ENCODE measurements around the gene NPPA.

Gene NPPA

DNA sequence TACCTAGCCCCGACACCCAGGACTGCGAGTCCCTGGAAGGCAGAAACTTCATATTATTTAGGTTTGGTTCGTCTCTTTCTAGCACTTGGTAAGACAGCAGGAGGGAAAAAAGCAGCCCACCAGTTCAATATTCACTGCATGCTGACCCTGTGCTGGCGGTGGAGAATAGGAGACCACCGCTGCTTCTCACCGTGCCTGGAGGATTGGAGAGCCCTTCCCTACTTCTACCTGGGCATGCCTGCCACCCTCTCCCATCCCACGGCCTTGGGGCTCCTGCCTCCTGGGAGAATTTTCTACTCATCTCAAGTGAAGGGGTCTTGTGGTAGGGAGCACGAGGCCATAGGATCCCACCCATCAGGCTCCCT is 47.2 kb downstream of the NPPA start:
- H3K27me3 ChIP-seq (ENCODE audit: insufficient read depth, insufficient read length) = no peaks in the 10 kb centered on the region
- peaks cover 9% of the 10 kb centered on the region for H3K4me1 ChIP-seq (ENCODE audit: insufficient read depth, insufficient read length)
- no peak overlapping the region for H3K9ac ChIP-seq (ENCODE audit: insufficient read length, low read depth)
- DNase-seq (ENCODE audit: low read depth, low spot score) = no peak
- peaks cover 30% of the 10 kb centered on the region for H3K36me3 ChIP-seq (ENCODE audit: insufficient read depth, insufficient read length, low read length)
- no peaks in the 10 kb centered on the region for H3K9me3 ChIP-seq (ENCODE audit: insufficient read depth, low read length)
- no peak for TF ChIP-seq YY1 (IDR thresholded peaks at IDR 0.05; ENCODE audit: insufficient read depth, insufficient read length)
- no peak for TF ChIP-seq ZNF274 (IDR thresholded peaks at IDR 0.05; ENCODE audit: low read depth, low read length)
- TF ChIP-seq SUZ12 (IDR thresholded peaks at IDR 0.05; ENCODE audit: extremely low read depth, insufficient read depth, insufficient read length) = no peak
- H3K4me3 ChIP-seq (ENCODE audit: insufficient read length, low read depth) = no peak overlapping the region

- Histone ChIP-seq H3K36me3 (ENCODE audit: insufficient read depth, insufficient read length, low read length) (peaks cover 35% of the 10 kb centered on the region), H3K9ac (ENCODE audit: insufficient read length, low read depth) (no peak overlapping the region), H3K4me1 (ENCODE audit: insufficient read depth, insufficient read length) (peaks cover 9% of the 10 kb centered on the region), H3K4me3 (ENCODE audit: insufficient read length, low read depth) (no peak overlapping the region), H3K27me3 (ENCODE audit: insufficient read depth, insufficient read length) (no peaks in the 10 kb centered on the region), H3K9me3 (ENCODE audit: insufficient read depth, low read length) (no peaks in the 10 kb centered on the region)
- TF ChIP-seq YY1 (IDR thresholded peaks at IDR 0.05; ENCODE audit: insufficient read depth, insufficient read length) = no peak
- DNase-seq (ENCODE audit: low read depth, low spot score) = no peak
These were observed 47.7 kb downstream of the NPPA start for GRCh38 chr1:11799896-11800295.

GRCh38 chr1:11799099-11799498 is 48.5 kb downstream of the NPPA start:
- DNase-seq (ENCODE audit: low read depth, low spot score) = no peak
- Histone ChIP-seq H3K9me3 (ENCODE audit: insufficient read depth, low read length) (no peaks in the 10 kb centered on the region), H3K36me3 (ENCODE audit: insufficient read depth, insufficient read length, low read length) (peaks cover 42% of the 10 kb centered on the region), H3K27me3 (ENCODE audit: insufficient read depth, insufficient read length) (no peaks in the 10 kb centered on the region), H3K4me1 (ENCODE audit: insufficient read depth, insufficient read length) (peaks cover 6% of the 10 kb centered on the region), H3K4me3 (ENCODE audit: insufficient read length, low read depth) (no peak overlapping the region), H3K9ac (ENCODE audit: insufficient read length, low read depth) (no peak overlapping the region)
- TF ChIP-seq SUZ12 (IDR thresholded peaks at IDR 0.05; ENCODE audit: extremely low read depth, insufficient read depth, insufficient read length) (no peak), YY1 (IDR thresholded peaks at IDR 0.05; ENCODE audit: insufficient read depth, insufficient read length) (no peak), ZNF274 (IDR thresholded peaks at IDR 0.05; ENCODE audit: low read depth, low read length) (no peak)

GRCh38 chr1:11797525-11798216 is 49.9 kb downstream of the NPPA start:
- no peak overlapping the region for H3K9ac ChIP-seq (ENCODE audit: insufficient read length, low read depth)
- H3K4me3 ChIP-seq (ENCODE audit: insufficient read length, low read depth) = no peak overlapping the region
- TF ChIP-seq ZNF274 (IDR thresholded peaks at IDR 0.05; ENCODE audit: low read depth, low read length) (no peak), SUZ12 (IDR thresholded peaks at IDR 0.05; ENCODE audit: extremely low read depth, insufficient read depth, insufficient read length) (no peak), YY1 (IDR thresholded peaks at IDR 0.05; ENCODE audit: insufficient read depth, insufficient read length) (no peak)
- H3K9me3 ChIP-seq (ENCODE audit: insufficient read depth, low read length) = no peaks in the 10 kb centered on the region
- H3K36me3 ChIP-seq (ENCODE audit: insufficient read depth, insufficient read length, low read length) = peaks cover 49% of the 10 kb centered on the region
- H3K4me1 ChIP-seq (ENCODE audit: insufficient read depth, insufficient read length) = no peaks in the 10 kb centered on the region
- H3K27me3 ChIP-seq (ENCODE audit: insufficient read depth, insufficient read length) = no peaks in the 10 kb centered on the region
- no peak for DNase-seq (ENCODE audit: low read depth, low spot score)

- no peak for DNase-seq (ENCODE audit: low read depth, low spot score)
- Histone ChIP-seq H3K4me3 (ENCODE audit: insufficient read length, low read depth) (no peak overlapping the region), H3K36me3 (ENCODE audit: insufficient read depth, insufficient read length, low read length) (peaks cover 53% of the 10 kb centered on the region), H3K9me3 (ENCODE audit: insufficient read depth, low read length) (no peaks in the 10 kb centered on the region), H3K27me3 (ENCODE audit: insufficient read depth, insufficient read length) (no peaks in the 10 kb centered on the region), H3K4me1 (ENCODE audit: insufficient read depth, insufficient read length) (no peaks in the 10 kb centered on the region), H3K9ac (ENCODE audit: insufficient read length, low read depth) (no peak overlapping the region)
- TF ChIP-seq SUZ12 (IDR thresholded peaks at IDR 0.05; ENCODE audit: extremely low read depth, insufficient read depth, insufficient read length) (no peak), YY1 (IDR thresholded peaks at IDR 0.05; ENCODE audit: insufficient read depth, insufficient read length) (no peak), ZNF274 (IDR thresholded peaks at IDR 0.05; ENCODE audit: low read depth, low read length) (no peak)
These were observed 51.4 kb downstream of the NPPA start for GRCh38 chr1:11796036-11796828.

All from NT2/D1 (cell line).